22Rv1 (cell line): ENCODE results near the gene TMEM167B.

Source experiments
- CTCF ChIP-seq: fragments of 450-650 bp; IDR thresholded peaks from 2 replicates; pipeline ENCODE4 v1.5.1; 2017; ENCODE audit warnings: mild to moderate bottlenecking
- ZFX ChIP-seq: fragments of 450-650 bp; IDR thresholded peaks from 2 replicates; pipeline ENCODE4 v1.6.1; 2017; ENCODE audit warnings: antibody characterized with exemption, borderline replicate concordance

- TF ChIP-seq CTCF (no peak), ZFX (no peak)
Measured at GRCh38 chr1:109114342-109114674, 23.7 kb downstream of the TMEM167B start.
